NCI-H2029 (cell line): Measurements from ENCODE around the gene SIK2.
"Not testable (repeated sequence)": the region's sequence is repeated elsewhere in the genome, so short reads cannot be mapped to it uniquely, and the experiment has no call there.

ENCODE experiments used
- DNase-seq: peaks from one replicate; lab custom pipeline; 2025; lab: John Stamatoyannopoulos, UW

Gene SIK2

GRCh38 chr11:111761036-111761435 lies 158.8 kb downstream of the SIK2 start:
- no peak for DNase-seq

DNA sequence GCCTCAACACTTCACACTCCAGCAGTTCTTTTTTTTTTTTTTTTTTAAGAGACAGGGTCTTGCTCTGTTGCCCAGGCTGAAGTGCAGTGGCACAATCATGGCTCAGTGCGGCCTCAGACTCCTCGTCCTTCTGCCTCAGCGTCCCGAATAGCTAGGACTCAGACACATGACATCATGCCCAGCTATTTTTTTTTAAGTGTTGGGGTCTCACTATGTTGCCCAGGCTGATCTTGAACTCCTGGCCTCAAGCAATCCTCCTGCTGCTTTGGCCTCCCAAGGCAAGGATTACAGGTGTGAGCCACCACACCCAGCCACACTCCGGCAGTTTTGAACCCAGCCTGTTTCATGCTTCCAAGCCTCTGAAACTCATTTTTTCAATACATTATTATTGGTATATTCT lies 160.3 kb downstream of the SIK2 start:
- no peak for DNase-seq

GRCh38 chr11:111762981-111763643 lies 160.9 kb downstream of the SIK2 start:
- DNase-seq: no peak

GRCh38 chr11:111764621-111765020 lies 162.4 kb downstream of the SIK2 start:
- DNase-seq: no peak

DNA sequence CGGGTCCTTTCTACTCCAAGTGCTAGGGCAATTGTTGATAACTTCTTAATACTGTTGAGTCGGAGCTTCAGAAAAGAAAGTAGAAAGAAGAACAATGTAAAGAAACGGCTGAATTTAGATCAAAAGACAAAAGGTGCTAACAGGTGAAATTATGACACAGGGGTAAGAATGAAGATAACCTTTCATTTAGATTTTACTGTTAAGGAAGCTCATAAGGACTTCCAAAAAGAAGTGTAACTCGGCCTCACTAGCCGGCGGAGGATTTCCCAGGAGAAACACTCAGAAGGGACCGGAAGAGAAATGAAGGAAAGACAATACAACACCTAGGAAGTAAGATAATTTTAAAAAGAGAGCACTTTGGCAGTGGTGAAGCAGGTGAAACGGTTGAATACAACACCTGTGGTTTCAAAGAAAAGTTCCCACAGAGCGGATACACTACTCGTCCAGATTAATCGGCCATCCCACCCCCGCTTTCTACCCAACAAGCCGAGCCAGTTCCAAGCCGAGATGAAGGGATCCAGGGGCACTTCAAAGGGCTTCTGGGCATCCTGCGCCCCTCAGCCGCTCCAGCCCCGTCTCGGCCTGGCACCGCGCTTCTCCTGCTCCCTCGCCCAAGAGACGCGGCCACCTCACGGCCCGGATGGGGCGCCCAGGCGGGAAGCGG lies 163.2 kb downstream of the SIK2 start:
- DNase-seq: no peak

DNA sequence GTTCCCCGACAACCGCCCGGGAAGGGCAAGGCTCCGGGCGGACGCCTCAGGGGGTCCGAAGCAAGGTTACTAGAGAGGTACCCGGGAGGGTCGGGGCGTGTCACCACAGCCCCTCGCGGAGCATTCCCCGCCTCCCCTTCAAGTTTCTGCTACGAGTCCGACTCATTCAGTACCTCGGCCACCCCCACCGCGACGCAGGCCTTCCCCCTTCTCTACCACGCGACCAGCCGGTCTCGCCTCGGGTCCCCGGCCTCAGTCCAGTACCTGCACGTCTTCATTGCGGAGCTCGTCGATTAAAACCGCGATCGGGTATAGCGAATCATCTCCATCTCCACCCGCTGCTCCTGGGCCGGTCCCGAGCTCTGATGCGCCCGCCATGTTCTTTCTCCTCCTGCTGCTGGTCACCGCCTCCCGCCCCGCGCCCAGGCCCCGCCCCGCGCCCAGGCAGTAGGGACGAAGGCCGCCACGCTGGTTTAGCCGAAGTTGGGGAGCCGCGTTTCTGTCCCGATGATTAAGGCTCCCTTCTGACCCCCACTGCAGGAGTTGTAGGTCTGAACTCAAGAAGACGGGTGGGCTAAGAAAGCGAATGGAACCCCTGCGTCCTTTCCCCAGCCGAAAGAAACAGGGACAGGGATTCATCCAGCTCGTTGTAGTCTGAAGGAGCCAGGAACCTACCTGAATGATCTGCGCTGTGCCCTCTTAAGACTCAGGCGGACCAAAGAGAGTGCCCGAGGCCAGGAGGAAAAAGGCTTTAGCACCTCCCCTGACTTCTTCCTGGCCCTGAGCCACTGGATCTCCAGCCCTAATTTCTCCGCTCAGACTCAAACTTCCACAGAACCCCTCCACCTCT lies 164.0 kb downstream of the SIK2 start, which contains the start of gene PPP2R1B:
PPP2R1B (minus strand) TSS at position 406 of the 850 bp plus-strand sequence; CDS start at position 378, 28 bp downstream.
- peak; percentile 63 for DNase-seq

GRCh38 chr11:111766834-111767142 lies 164.5 kb downstream of the SIK2 start:
- no peak for DNase-seq

DNA sequence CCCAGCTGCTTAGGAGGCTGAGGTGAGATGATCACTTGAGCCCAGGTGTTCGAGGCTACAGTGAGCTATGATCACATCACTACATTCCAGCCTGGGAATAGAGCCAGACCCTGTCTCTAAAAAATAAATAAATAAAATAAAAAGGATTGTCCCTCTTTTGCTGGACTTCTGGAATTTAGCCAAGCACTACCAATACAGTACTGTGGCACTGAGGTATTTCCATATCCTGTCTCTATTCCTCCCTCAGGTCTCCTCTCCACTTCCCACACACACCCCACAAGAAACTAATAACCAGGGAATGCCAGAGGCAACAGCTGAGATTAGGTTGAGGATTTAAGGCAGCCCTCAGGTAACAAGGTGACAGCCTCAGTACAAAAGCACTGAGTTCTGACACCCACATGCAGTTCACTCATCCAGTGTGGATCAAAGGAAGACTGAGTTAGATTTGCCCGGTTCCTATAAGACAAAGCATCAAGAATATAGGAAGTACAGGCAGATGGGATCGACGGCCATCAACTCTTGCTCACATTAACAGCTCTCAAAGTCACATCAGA lies 168.4 kb downstream of the SIK2 start:
- DNase-seq: peak; percentile 71

- DNase-seq: not testable (repeated sequence)
These were observed 169.0 kb downstream of the SIK2 start for GRCh38 chr11:111771205-111771604.

DNA sequence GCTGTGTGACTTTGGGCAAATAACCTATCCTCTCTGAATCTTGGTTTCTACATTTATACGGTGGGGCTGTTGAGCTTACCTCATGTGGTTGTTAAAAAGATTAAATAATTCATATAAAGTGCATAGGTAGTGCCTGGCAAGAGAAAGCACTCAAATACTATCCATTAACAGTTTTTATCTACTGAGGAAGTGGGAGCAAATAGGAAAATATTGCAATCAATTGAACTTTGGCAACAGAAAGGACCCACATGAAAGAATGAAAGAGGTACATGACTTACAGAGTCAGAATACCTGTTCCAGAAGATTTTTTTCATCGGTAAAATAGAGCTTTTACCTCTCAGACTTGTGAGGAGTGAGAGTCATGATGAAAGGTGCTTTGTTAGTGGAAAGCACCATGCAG lies 170.3 kb downstream of the SIK2 start:
- DNase-seq: no peak

DNA sequence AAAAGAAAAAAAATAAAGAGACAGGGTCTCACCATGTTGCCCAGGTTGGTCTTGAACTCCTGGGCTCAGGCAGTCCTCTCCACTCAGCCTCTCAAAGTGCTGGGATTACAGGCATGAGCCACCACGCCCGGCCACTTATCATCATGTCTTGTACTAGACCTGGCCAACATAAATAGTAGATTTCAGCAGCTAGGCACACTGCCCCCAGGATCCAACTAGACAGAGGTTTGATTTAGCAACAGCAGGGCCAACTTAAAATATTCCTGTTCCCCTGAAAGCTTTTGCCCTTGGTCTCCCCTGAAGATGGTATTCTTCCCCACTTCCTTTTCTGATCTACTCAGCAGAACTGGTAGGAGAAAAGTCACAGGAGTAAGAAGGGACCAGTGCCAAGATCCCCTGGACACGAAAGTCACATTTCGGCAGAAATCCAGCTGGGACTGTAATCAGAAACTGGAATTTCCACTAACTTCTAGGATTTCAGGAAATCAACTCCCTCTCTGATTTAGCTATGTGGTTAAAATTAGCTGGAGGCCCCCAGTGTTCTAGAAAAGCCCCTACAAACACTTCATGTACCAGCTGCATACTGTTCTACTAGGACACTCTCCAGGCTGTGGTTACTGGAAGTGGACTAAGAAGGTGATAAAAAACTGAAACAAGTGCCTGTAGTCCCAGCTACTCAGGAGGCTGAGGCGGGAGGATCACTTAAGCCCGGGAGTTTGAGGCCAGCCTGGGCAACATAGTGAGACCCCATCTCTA lies 172.9 kb downstream of the SIK2 start:
- no peak for DNase-seq

GRCh38 chr11:111776398-111777093 lies 174.3 kb downstream of the SIK2 start:
- DNase-seq: no peak

DNA sequence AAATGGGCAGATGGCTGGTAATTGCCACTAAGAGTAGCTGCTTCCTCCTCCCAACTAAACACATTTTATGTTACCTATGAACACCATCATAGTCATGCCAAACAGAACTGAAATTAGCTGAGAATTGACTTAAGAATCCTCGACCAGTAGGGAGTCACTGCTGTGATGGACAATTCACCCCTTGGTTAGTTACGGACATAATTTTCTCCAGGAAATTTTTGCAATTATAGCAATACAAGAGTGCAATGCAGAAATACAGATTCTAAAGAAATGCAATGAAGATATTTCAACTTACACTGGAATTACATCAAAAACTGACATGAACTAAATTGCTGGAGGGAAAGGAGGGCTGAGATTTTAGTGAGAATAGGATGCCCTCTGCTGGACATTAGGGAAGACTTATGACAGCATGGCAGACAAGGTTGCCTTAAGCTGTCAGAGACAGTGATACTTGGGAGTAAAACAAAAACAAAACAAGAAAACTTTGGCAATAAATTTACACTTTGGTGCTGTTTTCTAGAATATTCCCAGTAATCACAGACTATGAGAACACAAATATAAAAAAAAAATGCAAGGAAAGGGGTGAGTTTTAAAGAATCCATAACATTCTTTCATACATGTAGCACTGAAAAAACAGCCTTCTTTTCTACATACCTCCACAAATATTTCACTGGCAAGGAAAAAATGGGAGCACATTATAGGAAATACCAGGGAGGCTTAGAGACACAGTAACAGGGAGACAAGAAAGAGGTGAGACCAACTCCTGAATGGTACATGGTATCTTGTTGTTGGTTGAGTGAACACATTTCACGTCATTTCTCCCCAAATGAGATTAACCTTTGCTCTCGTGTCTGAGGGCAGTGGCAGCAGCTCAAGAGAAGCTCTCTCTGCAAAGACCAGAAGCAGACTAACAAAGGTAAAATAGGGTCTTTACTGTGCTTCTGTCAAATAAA lies 175.1 kb downstream of the SIK2 start:
- peak; percentile 75 for DNase-seq

- DNase-seq: no peak
These were observed 175.9 kb downstream of the SIK2 start for GRCh38 chr11:111778047-111778558.

DNA sequence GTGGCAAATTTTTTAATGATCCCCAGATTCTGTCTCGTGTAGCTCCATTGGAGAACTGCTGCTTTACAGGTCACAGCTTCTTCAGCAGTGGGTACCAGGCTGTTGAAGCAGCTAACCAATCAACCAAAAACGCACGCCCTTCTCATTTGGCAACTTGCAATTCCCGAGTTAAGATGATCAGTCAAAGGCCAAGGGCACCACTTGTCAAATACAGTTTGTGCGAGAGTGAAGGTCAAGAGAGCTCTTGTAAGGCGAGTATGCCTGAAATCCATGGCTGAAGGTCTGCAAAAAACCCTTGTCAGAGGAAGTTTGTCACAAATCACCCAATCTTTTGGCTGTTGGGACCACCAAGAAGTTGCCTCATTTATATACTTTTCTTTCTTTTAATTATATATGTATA lies 176.9 kb downstream of the SIK2 start:
- no peak for DNase-seq
